HepG2 (cell line): ENCODE results near the gene CCDC116. TPM values are rescaled to one million over a fixed set of nuclear protein-coding genes. Genes with fewer than 3 reads are reported as not detected.

Source experiments
- ARHGAP35 ChIP-seq: sonication (generic); formaldehyde crosslinking; IDR thresholded peaks from 2 replicates; pipeline ENCODE4 v1.9.0; 2022; ENCODE audit warnings: mild to moderate bottlenecking, inconsistent platforms, moderate library complexity, missing genetic modification reagents, borderline replicate concordance
- FOXK2 ChIP-seq: fragments of 450-650 bp; IDR thresholded peaks from 2 replicates; pipeline ENCODE4 v1.6.1; 2016
- GATA4 ChIP-seq: sonication (generic); IDR thresholded peaks from 2 replicates; pipeline ENCODE4 v1.6.1; 2016; ENCODE audit warnings: antibody characterized with exemption, low read depth, borderline replicate concordance
- HNF4A ChIP-seq: sonication (generic); formaldehyde crosslinking; IDR thresholded peaks from 2 replicates; pipeline ENCODE4 v1.4.0; 2020; ENCODE audit warnings: missing genetic modification reagents
- HNRNPK ChIP-seq: fragments of 200-400 bp; formaldehyde crosslinking; IDR thresholded peaks from 2 replicates; pipeline ENCODE4 v1.6.1; 2018; ENCODE audit warnings: low read length, low read depth, moderate library complexity, mild to moderate bottlenecking; ENCODE audit not compliant: poor library complexity, severe bottlenecking
- JARID2 ChIP-seq: sonication (generic); formaldehyde crosslinking; IDR thresholded peaks from 2 replicates; pipeline ENCODE4 v1.8.1; 2023; ENCODE audit warnings: missing genetic modification reagents, inconsistent platforms; ENCODE audit not compliant: insufficient replicate concordance
- MTF1 ChIP-seq: sonication (generic); formaldehyde crosslinking; IDR thresholded peaks from 2 replicates; pipeline ENCODE4 v1.5.0; 2020; ENCODE audit warnings: missing genetic modification reagents
- PPARG ChIP-seq: conservative IDR thresholded peaks from 2 replicates; pipeline ENCODE4 v1.6.1; 2016; ENCODE audit warnings: missing biosample characterization, missing genetic modification reagents
- SAP130 ChIP-seq: IDR thresholded peaks from 2 replicates; pipeline ENCODE4 v1.6.1; 2016; ENCODE audit warnings: low read depth
- SMAD3 ChIP-seq: sonication (generic); formaldehyde crosslinking; IDR thresholded peaks from 2 replicates; pipeline ENCODE4 v1.4.0; 2020; ENCODE audit warnings: missing genetic modification reagents
- SOX5 ChIP-seq: IDR thresholded peaks from 2 replicates; pipeline ENCODE4 v1.6.1; 2016; ENCODE audit warnings: borderline replicate concordance
- SP4 ChIP-seq: sonication (generic); formaldehyde crosslinking; IDR thresholded peaks from 2 replicates; pipeline ENCODE4 v1.8.1; 2023; ENCODE audit warnings: mild to moderate bottlenecking, missing genetic modification reagents
- TBX2 ChIP-seq: sonication (generic); formaldehyde crosslinking; IDR thresholded peaks from 2 replicates; pipeline ENCODE4 v1.5.0; 2020; ENCODE audit warnings: missing genetic modification reagents, mild to moderate bottlenecking, borderline replicate concordance
- USF2 ChIP-seq, 2 experiments: sonication (generic) in 1 of 2; formaldehyde crosslinking in 1 of 2; IDR thresholded peaks; 2 replicates each; pipeline versions ENCODE4 v1.5.1 to v1.6.1; 2011 to 2020; ENCODE audit warnings: borderline replicate concordance in 1 of 2, low read depth in 1 of 2, low read length in 1 of 2, mild to moderate bottlenecking in 1 of 2, missing genetic modification reagents in 1 of 2, moderate library complexity in 1 of 2
- ZBTB1 ChIP-seq: sonication (generic); formaldehyde crosslinking; IDR thresholded peaks from 2 replicates; pipeline ENCODE4 v1.4.0; 2020; ENCODE audit warnings: missing genetic modification reagents, borderline replicate concordance
- ZBTB38 ChIP-seq: sonication (generic); formaldehyde crosslinking; IDR thresholded peaks from 2 replicates; pipeline ENCODE4 v1.5.1; 2020; ENCODE audit warnings: mild to moderate bottlenecking, missing genetic modification reagents
- ZNF367 ChIP-seq: sonication (generic); formaldehyde crosslinking; IDR thresholded peaks from 2 replicates; pipeline ENCODE4 v1.4.0; 2020; ENCODE audit warnings: missing genetic modification reagents, borderline replicate concordance
- ZNF547 ChIP-seq: sonication (generic); formaldehyde crosslinking; IDR thresholded peaks from 2 replicates; pipeline ENCODE4 v1.5.1; 2020; ENCODE audit warnings: mild to moderate bottlenecking, missing genetic modification reagents
- ZNF737 ChIP-seq: sonication (generic); formaldehyde crosslinking; IDR thresholded peaks from 2 replicates; pipeline ENCODE4 v1.5.0; 2020; ENCODE audit warnings: missing genetic modification reagents, mild to moderate bottlenecking, borderline replicate concordance
- ZNF768 ChIP-seq: sonication (generic); formaldehyde crosslinking; IDR thresholded peaks from 2 replicates; pipeline ENCODE4 v1.4.0; 2020; ENCODE audit warnings: missing genetic modification reagents
- ZNF891 ChIP-seq: sonication (generic); formaldehyde crosslinking; IDR thresholded peaks from 2 replicates; pipeline ENCODE4 v1.5.0; 2020; ENCODE audit warnings: mild to moderate bottlenecking, missing genetic modification reagents
- polyA plus RNA-seq, 8 experiments: library from polyadenylated mRNA; depleted of rRNA in 3 of 8; stranded (reverse) in 7 of 8; unstranded in 1 of 8; fragments of >200 nt; fragmentation: Illumina TruSeq in 4 of 8; extraction: Trizol in 4 of 8; gene quantifications; 2 replicates each; pipeline versions ENCODE4 v1.2.1 to v1.2.3, GENCODE V29; 2011 to 2016; ENCODE audit warnings: low read depth in 4 of 8, missing spikeins in 1 of 8, mixed read lengths in 1 of 8; ENCODE audit not compliant: insufficient read depth in 1 of 8
- total RNA-seq, 5 experiments: library from RNA; depleted of rRNA; stranded (reverse); fragments of >200 nt; fragmentation: Illumina TruSeq; extraction: Trizol; gene quantifications; 2 replicates each; pipeline ENCODE4 v1.2.3, GENCODE V29; 2016; ENCODE audit warnings: low read depth in 1 of 5
- TF ChIP-seq, protein P1 (sequence below): sonication (generic); formaldehyde crosslinking; IDR thresholded peaks from 2 replicates; pipeline ENCODE4 v1.8.1; 2022; ENCODE audit warnings: mild to moderate bottlenecking, missing genetic modification reagents
- TF ChIP-seq, protein P2 (sequence below): sonication (generic); formaldehyde crosslinking; IDR thresholded peaks from 2 replicates; pipeline ENCODE4 v1.5.0; 2020; ENCODE audit warnings: missing genetic modification reagents, mild to moderate bottlenecking, borderline replicate concordance
- TF ChIP-seq, protein P3 (sequence below): sonication (generic); formaldehyde crosslinking; IDR thresholded peaks from 2 replicates; pipeline ENCODE4 v1.8.1; 2023; ENCODE audit warnings: mild to moderate bottlenecking, missing genetic modification reagents

The CCDC116 gene
- total and polyA plus RNA-seq, 2 of the 13 experiments (the other 11 are each of a cell fraction or from before 2014, with no cell fraction given) = 0.15 to 0.33 TPM

DNA sequence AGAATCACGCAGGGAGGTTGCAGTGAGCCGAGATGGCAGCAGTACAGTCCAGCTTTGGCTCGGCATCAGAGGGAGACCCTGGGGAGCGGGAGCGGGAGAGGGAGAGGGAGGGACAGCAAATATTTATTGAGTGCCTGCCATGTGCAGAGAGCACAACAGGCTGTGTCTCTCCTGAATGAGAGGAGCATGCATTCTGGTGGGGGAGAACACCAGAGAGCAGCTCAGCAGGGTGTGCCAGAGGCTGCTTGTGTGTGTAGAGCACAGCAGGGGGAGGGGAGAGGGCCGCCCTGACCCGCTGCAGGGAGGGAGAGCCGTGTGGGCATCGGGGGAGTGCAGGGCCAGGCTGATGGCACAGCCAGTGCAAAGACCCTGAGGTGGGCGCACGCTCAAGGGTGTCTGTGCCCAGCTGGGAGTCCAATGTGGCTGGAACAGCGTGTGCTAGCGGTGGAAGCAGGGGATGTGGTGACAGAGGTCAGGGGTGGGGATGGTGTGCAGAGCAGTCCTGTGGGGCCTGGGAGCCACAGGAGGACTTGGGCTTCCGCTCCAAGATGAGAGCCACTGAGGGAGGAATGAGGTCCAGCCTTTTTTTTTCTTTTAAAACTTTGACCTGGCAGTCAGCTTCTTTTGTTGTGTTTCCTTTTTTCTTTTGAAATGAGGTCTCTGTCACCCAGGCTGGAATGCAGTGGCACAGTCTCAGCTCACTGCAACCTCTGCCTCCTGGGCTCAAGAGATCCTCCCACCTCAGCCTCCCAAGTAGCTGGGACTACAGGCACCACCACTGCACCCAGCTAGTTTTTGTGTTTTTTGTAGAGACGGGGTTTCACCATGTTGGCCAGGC is 45.3 kb downstream of the CCDC116 start (continued):
- TF ChIP-seq USF2 (IDR thresholded peaks at IDR 0.05; ENCODE audit: low read depth, low read length) = no peak
- TF ChIP-seq USF2 (CRISPR knock-in tag; IDR thresholded peaks at IDR 0.05; ENCODE audit: borderline replicate concordance) = no peak
- peak; percentile 68; the same call in 1 of the 2 replicates for TF ChIP-seq ZNF768
- peak; percentile 85 for TF ChIP-seq SAP130
- TF ChIP-seq TBX2 = peak; percentile 61; the same call in 1 of the 2 replicates
- TF ChIP-seq, protein P1, sequence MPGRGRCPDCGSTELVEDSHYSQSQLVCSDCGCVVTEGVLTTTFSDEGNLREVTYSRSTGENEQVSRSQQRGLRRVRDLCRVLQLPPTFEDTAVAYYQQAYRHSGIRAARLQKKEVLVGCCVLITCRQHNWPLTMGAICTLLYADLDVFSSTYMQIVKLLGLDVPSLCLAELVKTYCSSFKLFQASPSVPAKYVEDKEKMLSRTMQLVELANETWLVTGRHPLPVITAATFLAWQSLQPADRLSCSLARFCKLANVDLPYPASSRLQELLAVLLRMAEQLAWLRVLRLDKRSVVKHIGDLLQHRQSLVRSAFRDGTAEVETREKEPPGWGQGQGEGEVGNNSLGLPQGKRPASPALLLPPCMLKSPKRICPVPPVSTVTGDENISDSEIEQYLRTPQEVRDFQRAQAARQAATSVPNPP = no peak
- no peak for TF ChIP-seq MTF1 (CRISPR knock-in tag)
- TF ChIP-seq ZNF547 (CRISPR knock-in tag) = no peak
- TF ChIP-seq PPARG (CRISPR knock-in tag) = 0 out of 2 replicates have a peak, but pooled peaks have one; percentile 47
- no peak for TF ChIP-seq JARID2 (CRISPR knock-in tag)
- TF ChIP-seq ZBTB1 (CRISPR knock-in tag) = no peak
- TF ChIP-seq SOX5 (CRISPR knock-in tag) = peak; percentile 66; the same call in 1 of the 2 replicates
- TF ChIP-seq ZBTB38 (CRISPR knock-in tag) = peak; percentile 53; the same call in 1 of the 2 replicates
- peak; percentile 53; the same call in 1 of the 2 replicates for TF ChIP-seq SP4 (CRISPR knock-in tag)
- no peak for TF ChIP-seq HNRNPK
- TF ChIP-seq, protein P2, sequence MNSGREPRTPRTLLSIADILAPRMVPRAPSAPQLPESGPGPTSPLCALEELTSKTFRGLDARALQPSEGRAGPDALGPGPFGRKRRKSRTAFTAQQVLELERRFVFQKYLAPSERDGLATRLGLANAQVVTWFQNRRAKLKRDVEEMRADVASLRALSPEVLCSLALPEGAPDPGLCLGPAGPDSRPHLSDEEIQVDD = 0 out of 2 replicates have a peak, but pooled peaks have one; percentile 35
- peak; percentile 65 for TF ChIP-seq HNF4A
- no peak for TF ChIP-seq ARHGAP35 (CRISPR knock-in tag)
- no peak for TF ChIP-seq ZNF737
- peak; percentile 24; the same call in 1 of the 2 replicates for TF ChIP-seq SMAD3 (CRISPR knock-in tag)
- TF ChIP-seq FOXK2 = peak; percentile 82
- TF ChIP-seq, protein P3, sequence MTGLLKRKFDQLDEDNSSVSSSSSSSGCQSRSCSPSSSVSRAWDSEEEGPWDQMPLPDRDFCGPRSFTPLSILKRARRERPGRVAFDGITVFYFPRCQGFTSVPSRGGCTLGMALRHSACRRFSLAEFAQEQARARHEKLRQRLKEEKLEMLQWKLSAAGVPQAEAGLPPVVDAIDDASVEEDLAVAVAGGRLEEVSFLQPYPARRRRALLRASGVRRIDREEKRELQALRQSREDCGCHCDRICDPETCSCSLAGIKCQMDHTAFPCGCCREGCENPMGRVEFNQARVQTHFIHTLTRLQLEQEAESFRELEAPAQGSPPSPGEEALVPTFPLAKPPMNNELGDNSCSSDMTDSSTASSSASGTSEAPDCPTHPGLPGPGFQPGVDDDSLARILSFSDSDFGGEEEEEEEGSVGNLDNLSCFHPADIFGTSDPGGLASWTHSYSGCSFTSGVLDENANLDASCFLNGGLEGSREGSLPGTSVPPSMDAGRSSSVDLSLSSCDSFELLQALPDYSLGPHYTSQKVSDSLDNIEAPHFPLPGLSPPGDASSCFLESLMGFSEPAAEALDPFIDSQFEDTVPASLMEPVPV (CRISPR knock-in tag) = 0 out of 2 replicates have a peak, but pooled peaks have one; percentile 28
- TF ChIP-seq GATA4 = no peak
- no peak for TF ChIP-seq ZNF367
- TF ChIP-seq ZNF891 = no peak
